ENCODE results near the gene ACP5.
"Not testable (repeated sequence)": the region's sequence is repeated elsewhere in the genome, so short reads cannot be mapped to it uniquely, and the experiment has no call there.

Gene ACP5

GRCh38 chr19:11577451-11578257 is at the start of gene ACP5:
Gene ACP5 (minus strand): TSS chr19:11577645. CDS start chr19:11577317, 328 bp downstream.
- H3K27ac ChIP-seq: no peak within 1 kb of the TSS
- TF ChIP-seq CTCF (conservative IDR thresholded peaks at IDR 0.05) (no peak), ZFX (IDR thresholded peaks at IDR 0.05) (no peak)

GRCh38 chr19:11626252-11626651 is 48.8 kb upstream of the ACP5 start:
- no peak for TF ChIP-seq CTCF (conservative IDR thresholded peaks at IDR 0.05)
- TF ChIP-seq ZFX (IDR thresholded peaks at IDR 0.05): no peak

GRCh38 chr19:11624069-11624463 is 46.6 kb upstream of the ACP5 start:
- H3K27ac ChIP-seq: no peak overlapping the region
- TF ChIP-seq CTCF (conservative IDR thresholded peaks at IDR 0.05) (no peak), ZFX (IDR thresholded peaks at IDR 0.05) (no peak)

More at GRCh38 chr19:11626252-11626651, 48.8 kb upstream of the ACP5 start:
- no peak overlapping the region for H3K27ac ChIP-seq

- H3K27ac ChIP-seq: not testable (repeated sequence)
Observed at GRCh38 chr19:11622401-11622800, 45.0 kb upstream of the ACP5 start.

- no peak overlapping the region for H3K27ac ChIP-seq
- TF ChIP-seq ZFX (IDR thresholded peaks at IDR 0.05) (no peak), CTCF (conservative IDR thresholded peaks at IDR 0.05) (no peak)
Observed at GRCh38 chr19:11620553-11620952, 43.1 kb upstream of the ACP5 start.

GRCh38 chr19:11617180-11618062 is 40.0 kb upstream of the ACP5 start:
- TF ChIP-seq CTCF (conservative IDR thresholded peaks at IDR 0.05) (no peak), ZFX (IDR thresholded peaks at IDR 0.05) (no peak)
- H3K27ac ChIP-seq: no peak overlapping the region

- no peak overlapping the region for H3K27ac ChIP-seq
- TF ChIP-seq CTCF (conservative IDR thresholded peaks at IDR 0.05) (no peak), ZFX (IDR thresholded peaks at IDR 0.05) (no peak)
Observed at GRCh38 chr19:11612816-11613511, 35.5 kb upstream of the ACP5 start.

Data from C4-2B (cell line).